HEK293 (cell line): ENCODE measurements around the gene RASL10B.
A peak's percentile ranks its signal among the peaks of the same experiment; 100 is the strongest.

Experiments used
- ATF2 ChIP-seq: fragments of 450-650 bp; formaldehyde crosslinking; IDR thresholded peaks from 2 replicates; pipeline ENCODE4 v1.5.1; 2016; ENCODE audit warnings: missing biosample characterization, missing genetic modification characterization, low read depth
- GFI1B ChIP-seq: fragments of 450-650 bp; formaldehyde crosslinking; IDR thresholded peaks from 2 replicates; pipeline ENCODE4 v1.5.1; 2016; ENCODE audit warnings: missing biosample characterization, missing genetic modification characterization
- GLI4 ChIP-seq: fragments of 450-650 bp; formaldehyde crosslinking; IDR thresholded peaks from 2 replicates; pipeline ENCODE4 v1.5.1; 2016; ENCODE audit warnings: missing biosample characterization, missing genetic modification characterization
- HOXA7 ChIP-seq: sonication (generic); formaldehyde crosslinking; IDR thresholded peaks from 2 replicates; pipeline ENCODE4 v1.8.1; 2022; ENCODE audit warnings: missing genetic modification reagents, borderline replicate concordance
- KLF10 ChIP-seq: fragments of 450-650 bp; IDR thresholded peaks from 2 replicates; pipeline ENCODE4 v1.5.1; 2018; ENCODE audit warnings: missing biosample characterization, mild to moderate bottlenecking, missing genetic modification characterization
- ZBTB11 ChIP-seq: fragments of 450-650 bp; formaldehyde crosslinking; conservative IDR thresholded peaks from 2 replicates; pipeline ENCODE4 v1.5.1; 2016; ENCODE audit warnings: low read depth, missing biosample characterization, missing genetic modification characterization
- ZNF155 ChIP-seq: fragments of 450-650 bp; formaldehyde crosslinking; IDR thresholded peaks from 2 replicates; pipeline ENCODE4 v1.5.1; 2016; ENCODE audit warnings: missing biosample characterization, missing genetic modification characterization
- ZNF157 ChIP-seq: fragments of 450-650 bp; formaldehyde crosslinking; IDR thresholded peaks from 2 replicates; pipeline ENCODE4 v1.5.1; 2016; ENCODE audit warnings: missing biosample characterization, missing genetic modification characterization
- ZNF16 ChIP-seq: fragments of 450-650 bp; formaldehyde crosslinking; IDR thresholded peaks from 2 replicates; pipeline ENCODE4 v1.5.1; 2016; ENCODE audit warnings: low read depth, missing biosample characterization, missing genetic modification characterization
- ZNF2 ChIP-seq: fragments of 450-650 bp; formaldehyde crosslinking; IDR thresholded peaks from 2 replicates; pipeline ENCODE4 v1.5.1; 2016; ENCODE audit warnings: missing biosample characterization, missing genetic modification characterization
- ZNF202 ChIP-seq: fragments of 450-650 bp; formaldehyde crosslinking; IDR thresholded peaks from 2 replicates; pipeline ENCODE4 v1.5.1; 2016; ENCODE audit warnings: missing biosample characterization, missing genetic modification characterization, borderline replicate concordance
- ZNF211 ChIP-seq: fragments of 450-650 bp; formaldehyde crosslinking; IDR thresholded peaks from 2 replicates; pipeline ENCODE4 v1.5.1; 2016; ENCODE audit warnings: low read depth, missing biosample characterization, missing genetic modification characterization
- ZNF223 ChIP-seq: fragments of 450-650 bp; formaldehyde crosslinking; IDR thresholded peaks from 2 replicates; pipeline ENCODE4 v1.5.1; 2016; ENCODE audit warnings: missing biosample characterization, missing genetic modification characterization
- ZNF335 ChIP-seq: fragments of 450-650 bp; formaldehyde crosslinking; conservative IDR thresholded peaks from 2 replicates; pipeline ENCODE4 v1.5.1; 2016; ENCODE audit warnings: missing biosample characterization, missing genetic modification characterization
- ZNF341 ChIP-seq: fragments of 450-650 bp; formaldehyde crosslinking; IDR thresholded peaks from 2 replicates; pipeline ENCODE4; 2016; ENCODE audit warnings: low read depth, missing biosample characterization, missing genetic modification characterization
- ZNF350 ChIP-seq: fragments of 450-650 bp; formaldehyde crosslinking; IDR thresholded peaks from 2 replicates; pipeline ENCODE4 v1.5.0; 2017; ENCODE audit warnings: missing biosample characterization, mild to moderate bottlenecking, missing genetic modification characterization
- ZNF354C ChIP-seq: fragments of 450-650 bp; formaldehyde crosslinking; IDR thresholded peaks from 2 replicates; pipeline ENCODE4 v1.5.1; 2016; ENCODE audit warnings: missing biosample characterization, missing genetic modification characterization, low read depth, borderline replicate concordance
- ZNF398 ChIP-seq: fragments of 450-650 bp; formaldehyde crosslinking; IDR thresholded peaks from 2 replicates; pipeline ENCODE4 v1.5.1; 2017; ENCODE audit warnings: missing biosample characterization, missing genetic modification characterization
- ZNF423 ChIP-seq: fragments of 450-650 bp; formaldehyde crosslinking; IDR thresholded peaks from 2 replicates; pipeline ENCODE4 v1.5.1; 2016; ENCODE audit warnings: missing biosample characterization, missing genetic modification characterization
- ZNF555 ChIP-seq: fragments of 450-650 bp; formaldehyde crosslinking; conservative IDR thresholded peaks from 2 replicates; pipeline ENCODE4 v1.5.1; 2017; ENCODE audit warnings: missing biosample characterization, mild to moderate bottlenecking, missing genetic modification characterization, inconsistent platforms
- ZNF596 ChIP-seq: fragments of 450-650 bp; IDR thresholded peaks from 2 replicates; pipeline ENCODE4 v1.5.0; 2018; ENCODE audit warnings: missing biosample characterization, mild to moderate bottlenecking, missing genetic modification characterization, moderate library complexity
- ZNF645 ChIP-seq: fragments of 450-650 bp; formaldehyde crosslinking; IDR thresholded peaks from 2 replicates; pipeline ENCODE4; 2016; ENCODE audit warnings: missing biosample characterization, missing genetic modification characterization
- ZNF704 ChIP-seq: fragments of 450-650 bp; formaldehyde crosslinking; IDR thresholded peaks from 2 replicates; pipeline ENCODE4 v1.5.1; 2016; ENCODE audit warnings: missing biosample characterization, missing genetic modification characterization
- ZNF837 ChIP-seq: fragments of 450-650 bp; formaldehyde crosslinking; IDR thresholded peaks from 2 replicates; pipeline ENCODE4 v1.5.1; 2016; ENCODE audit warnings: missing biosample characterization, missing genetic modification characterization
- ZNF843 ChIP-seq: fragments of 450-650 bp; formaldehyde crosslinking; IDR thresholded peaks from 2 replicates; pipeline ENCODE4 v1.5.1; 2016; ENCODE audit warnings: missing biosample characterization, missing genetic modification characterization
- TF ChIP-seq, protein P1 (sequence below): fragments of 450-650 bp; formaldehyde crosslinking; IDR thresholded peaks from 2 replicates; pipeline ENCODE4 v1.5.1; 2016; ENCODE audit warnings: missing biosample characterization, missing genetic modification characterization
- TF ChIP-seq, protein P2 (sequence below): fragments of 450-650 bp; formaldehyde crosslinking; IDR thresholded peaks from 2 replicates; pipeline ENCODE4 v1.5.1; 2017; ENCODE audit warnings: missing biosample characterization, missing genetic modification characterization
- TF ChIP-seq, protein P3 (sequence below): fragments of 450-650 bp; IDR thresholded peaks from 2 replicates; pipeline ENCODE4 v1.5.1; 2018; ENCODE audit warnings: missing biosample characterization, missing genetic modification characterization

The RASL10B gene

GRCh38 chr17:35763767-35764122, 32.3 kb downstream of the RASL10B start (continued):
- peak; percentile 79; the same call in 1 of the 2 replicates for TF ChIP-seq ZNF704
- TF ChIP-seq GLI4 (tag by site-specific recombination), result no peak
- no peak for TF ChIP-seq ZNF211 (tag by site-specific recombination)
- TF ChIP-seq ZNF16 (tag by site-specific recombination), result peak; percentile 30; the same call in 1 of the 2 replicates
- TF ChIP-seq ZBTB11 (tag by site-specific recombination), result peak; percentile 84
- no peak for TF ChIP-seq ZNF335 (tag by site-specific recombination)
- no peak for TF ChIP-seq ZNF350 (tag by site-specific recombination)
- TF ChIP-seq ZNF341 (tag by site-specific recombination), result no peak; the same call in none of the 2 replicates
- no peak for TF ChIP-seq ATF2 (tag by site-specific recombination)
- TF ChIP-seq, protein P1, sequence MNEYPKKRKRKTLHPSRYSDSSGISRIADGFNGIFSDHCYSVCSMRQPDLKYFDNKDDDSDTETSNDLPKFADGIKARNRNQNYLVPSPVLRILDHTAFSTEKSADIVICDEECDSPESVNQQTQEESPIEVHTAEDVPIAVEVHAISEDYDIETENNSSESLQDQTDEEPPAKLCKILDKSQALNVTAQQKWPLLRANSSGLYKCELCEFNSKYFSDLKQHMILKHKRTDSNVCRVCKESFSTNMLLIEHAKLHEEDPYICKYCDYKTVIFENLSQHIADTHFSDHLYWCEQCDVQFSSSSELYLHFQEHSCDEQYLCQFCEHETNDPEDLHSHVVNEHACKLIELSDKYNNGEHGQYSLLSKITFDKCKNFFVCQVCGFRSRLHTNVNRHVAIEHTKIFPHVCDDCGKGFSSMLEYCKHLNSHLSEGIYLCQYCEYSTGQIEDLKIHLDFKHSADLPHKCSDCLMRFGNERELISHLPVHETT (tag by site-specific recombination), result 0 out of 2 replicates have a peak, but pooled peaks have one; percentile 65
- no peak for TF ChIP-seq ZNF596
- peak; percentile 66; the same call in 1 of the 2 replicates for TF ChIP-seq ZNF155 (tag by site-specific recombination)
- TF ChIP-seq, protein P2, sequence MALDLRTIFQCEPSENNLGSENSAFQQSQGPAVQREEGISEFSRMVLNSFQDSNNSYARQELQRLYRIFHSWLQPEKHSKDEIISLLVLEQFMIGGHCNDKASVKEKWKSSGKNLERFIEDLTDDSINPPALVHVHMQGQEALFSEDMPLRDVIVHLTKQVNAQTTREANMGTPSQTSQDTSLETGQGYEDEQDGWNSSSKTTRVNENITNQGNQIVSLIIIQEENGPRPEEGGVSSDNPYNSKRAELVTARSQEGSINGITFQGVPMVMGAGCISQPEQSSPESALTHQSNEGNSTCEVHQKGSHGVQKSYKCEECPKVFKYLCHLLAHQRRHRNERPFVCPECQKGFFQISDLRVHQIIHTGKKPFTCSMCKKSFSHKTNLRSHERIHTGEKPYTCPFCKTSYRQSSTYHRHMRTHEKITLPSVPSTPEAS (tag by site-specific recombination), result no peak
- no peak for TF ChIP-seq ZNF157 (tag by site-specific recombination)
- TF ChIP-seq ZNF354C (tag by site-specific recombination), result peak; percentile 80; the same call in 1 of the 2 replicates
- no peak for TF ChIP-seq KLF10
- no peak for TF ChIP-seq ZNF843 (tag by site-specific recombination)
- no peak for TF ChIP-seq ZNF398
- no peak for TF ChIP-seq ZNF645 (tag by site-specific recombination)
- peak; percentile 96 for TF ChIP-seq ZNF202 (tag by site-specific recombination)
- TF ChIP-seq HOXA7 (CRISPR knock-in tag), result no peak
- TF ChIP-seq GFI1B (tag by site-specific recombination), result peak; percentile 55; the same call in 1 of the 2 replicates
- no peak for TF ChIP-seq ZNF837
- no peak for TF ChIP-seq ZNF2
- TF ChIP-seq, protein P3, sequence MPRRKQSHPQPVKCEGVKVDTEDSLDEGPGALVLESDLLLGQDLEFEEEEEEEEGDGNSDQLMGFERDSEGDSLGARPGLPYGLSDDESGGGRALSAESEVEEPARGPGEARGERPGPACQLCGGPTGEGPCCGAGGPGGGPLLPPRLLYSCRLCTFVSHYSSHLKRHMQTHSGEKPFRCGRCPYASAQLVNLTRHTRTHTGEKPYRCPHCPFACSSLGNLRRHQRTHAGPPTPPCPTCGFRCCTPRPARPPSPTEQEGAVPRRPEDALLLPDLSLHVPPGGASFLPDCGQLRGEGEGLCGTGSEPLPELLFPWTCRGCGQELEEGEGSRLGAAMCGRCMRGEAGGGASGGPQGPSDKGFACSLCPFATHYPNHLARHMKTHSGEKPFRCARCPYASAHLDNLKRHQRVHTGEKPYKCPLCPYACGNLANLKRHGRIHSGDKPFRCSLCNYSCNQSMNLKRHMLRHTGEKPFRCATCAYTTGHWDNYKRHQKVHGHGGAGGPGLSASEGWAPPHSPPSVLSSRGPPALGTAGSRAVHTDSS (tag by site-specific recombination), result no peak
- peak; percentile 90 for TF ChIP-seq ZNF555
- peak; percentile 73; the same call in 1 of the 2 replicates for TF ChIP-seq ZNF223 (tag by site-specific recombination)
- no peak for TF ChIP-seq ZNF423 (tag by site-specific recombination)
